ENCODE measurements around the gene RBM7.

DNA sequence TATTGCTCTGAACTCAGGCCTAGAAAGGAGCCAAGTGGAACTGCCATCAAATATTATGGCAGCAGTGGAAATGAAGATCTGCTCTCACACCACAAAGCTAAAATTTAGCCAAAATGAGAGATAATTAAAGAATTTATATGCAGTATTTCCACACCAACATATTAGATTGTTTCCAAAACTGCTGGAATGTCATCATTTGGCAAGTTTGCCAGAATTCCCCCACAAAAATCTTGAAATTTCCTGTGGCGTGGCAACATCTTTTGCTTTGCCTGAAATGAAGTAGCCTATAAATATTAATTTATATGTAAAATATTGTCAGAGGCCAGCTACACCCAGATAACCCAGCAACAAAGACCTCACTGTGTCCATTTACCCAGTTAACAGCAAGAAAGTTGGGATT lies 13.9 kb upstream of the RBM7 start:
- no peak for TF ChIP-seq EP300 (IDR thresholded peaks at IDR 0.05; ENCODE audit: low read depth)
- TF ChIP-seq, protein P1, sequence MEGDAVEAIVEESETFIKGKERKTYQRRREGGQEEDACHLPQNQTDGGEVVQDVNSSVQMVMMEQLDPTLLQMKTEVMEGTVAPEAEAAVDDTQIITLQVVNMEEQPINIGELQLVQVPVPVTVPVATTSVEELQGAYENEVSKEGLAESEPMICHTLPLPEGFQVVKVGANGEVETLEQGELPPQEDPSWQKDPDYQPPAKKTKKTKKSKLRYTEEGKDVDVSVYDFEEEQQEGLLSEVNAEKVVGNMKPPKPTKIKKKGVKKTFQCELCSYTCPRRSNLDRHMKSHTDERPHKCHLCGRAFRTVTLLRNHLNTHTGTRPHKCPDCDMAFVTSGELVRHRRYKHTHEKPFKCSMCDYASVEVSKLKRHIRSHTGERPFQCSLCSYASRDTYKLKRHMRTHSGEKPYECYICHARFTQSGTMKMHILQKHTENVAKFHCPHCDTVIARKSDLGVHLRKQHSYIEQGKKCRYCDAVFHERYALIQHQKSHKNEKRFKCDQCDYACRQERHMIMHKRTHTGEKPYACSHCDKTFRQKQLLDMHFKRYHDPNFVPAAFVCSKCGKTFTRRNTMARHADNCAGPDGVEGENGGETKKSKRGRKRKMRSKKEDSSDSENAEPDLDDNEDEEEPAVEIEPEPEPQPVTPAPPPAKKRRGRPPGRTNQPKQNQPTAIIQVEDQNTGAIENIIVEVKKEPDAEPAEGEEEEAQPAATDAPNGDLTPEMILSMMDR (IDR thresholded peaks at IDR 0.05): no peak
